Hematopoietic multipotent progenitor cell treated with erythropoietin and hydrocortisone succinate and interleukin-3 and kit ligand, for 8 days (in vitro differentiated cells): ENCODE data around the gene THOC3.
"Not testable (repeated sequence)": the region's sequence is repeated elsewhere in the genome, so short reads cannot be mapped to it uniquely, and the experiment has no call there.

Source experiments
- DNase-seq: peaks from one replicate; pipeline ENCODE4 v3.0.0-alpha.2; 2015

THOC3 gene, protein sequence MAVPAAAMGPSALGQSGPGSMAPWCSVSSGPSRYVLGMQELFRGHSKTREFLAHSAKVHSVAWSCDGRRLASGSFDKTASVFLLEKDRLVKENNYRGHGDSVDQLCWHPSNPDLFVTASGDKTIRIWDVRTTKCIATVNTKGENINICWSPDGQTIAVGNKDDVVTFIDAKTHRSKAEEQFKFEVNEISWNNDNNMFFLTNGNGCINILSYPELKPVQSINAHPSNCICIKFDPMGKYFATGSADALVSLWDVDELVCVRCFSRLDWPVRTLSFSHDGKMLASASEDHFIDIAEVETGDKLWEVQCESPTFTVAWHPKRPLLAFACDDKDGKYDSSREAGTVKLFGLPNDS

DNA sequence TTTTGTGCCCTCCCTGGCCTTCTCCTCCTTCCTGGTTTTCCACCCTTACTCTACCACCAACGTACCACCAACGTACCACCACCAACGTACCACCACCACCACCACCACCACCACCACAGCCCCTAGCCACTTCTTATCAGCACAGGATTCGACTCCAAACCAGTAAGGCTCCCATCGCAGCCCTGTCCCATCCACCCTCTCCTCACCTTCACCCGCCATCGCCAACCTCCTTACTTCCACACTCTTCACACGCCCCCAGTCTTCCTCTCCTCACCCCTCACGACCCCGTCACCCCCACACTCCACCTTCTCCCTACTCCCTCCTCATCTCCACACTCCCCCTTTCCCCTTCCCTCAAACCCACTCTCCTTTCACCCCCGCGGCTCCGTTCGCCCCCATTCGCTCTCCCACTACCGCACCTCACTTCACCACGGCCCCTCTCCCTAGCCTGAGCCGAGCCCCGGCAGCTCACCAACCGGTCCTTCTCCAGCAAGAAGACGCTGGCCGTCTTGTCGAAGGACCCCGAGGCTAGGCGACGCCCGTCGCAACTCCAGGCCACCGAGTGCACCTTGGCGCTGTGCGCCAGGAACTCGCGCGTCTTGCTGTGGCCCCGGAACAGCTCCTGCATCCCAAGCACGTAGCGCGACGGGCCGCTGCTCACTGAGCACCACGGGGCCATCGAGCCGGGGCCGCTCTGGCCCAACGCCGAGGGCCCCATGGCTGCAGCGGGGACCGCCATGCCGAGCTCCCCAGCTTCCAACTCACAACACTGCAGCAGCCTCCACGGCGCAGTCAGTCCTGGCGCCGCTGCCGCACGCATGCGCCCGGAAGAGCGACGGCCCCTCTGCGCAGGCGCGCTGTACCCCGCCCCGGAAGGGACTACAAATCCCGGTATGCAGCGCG, at the start of gene THOC3:
Gene THOC3, minus strand, starts transcription at position 845 of the 902 bp plus-strand sequence. Its CDS starts 107 bp downstream, at position 738.
- peak; percentile 82 for DNase-seq

- DNase-seq, result not testable (repeated sequence)
These were observed 49.2 kb upstream of the THOC3 start for GRCh38 chr5:176017324-176017723.

DNA sequence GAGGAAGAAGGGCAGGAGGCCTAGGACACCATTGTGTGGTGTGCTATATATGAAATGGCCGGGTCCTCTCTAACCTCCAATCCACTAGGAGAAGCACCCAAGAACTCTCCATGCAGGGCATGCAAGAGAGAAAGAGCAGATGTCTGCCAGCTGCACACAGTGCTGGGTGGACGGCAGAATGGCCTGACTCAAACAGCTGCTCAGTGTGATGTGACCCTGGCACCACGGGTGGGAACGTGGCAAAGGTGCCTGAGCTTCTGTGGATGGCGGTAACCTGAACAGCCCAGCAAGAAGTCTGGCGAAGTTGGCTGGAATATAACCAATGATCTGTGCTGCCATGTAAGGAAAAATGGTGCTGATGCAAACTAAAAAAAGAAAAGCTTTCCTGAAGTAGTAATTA, 46.2 kb upstream of the THOC3 start:
- DNase-seq, result not testable (repeated sequence)

DNA sequence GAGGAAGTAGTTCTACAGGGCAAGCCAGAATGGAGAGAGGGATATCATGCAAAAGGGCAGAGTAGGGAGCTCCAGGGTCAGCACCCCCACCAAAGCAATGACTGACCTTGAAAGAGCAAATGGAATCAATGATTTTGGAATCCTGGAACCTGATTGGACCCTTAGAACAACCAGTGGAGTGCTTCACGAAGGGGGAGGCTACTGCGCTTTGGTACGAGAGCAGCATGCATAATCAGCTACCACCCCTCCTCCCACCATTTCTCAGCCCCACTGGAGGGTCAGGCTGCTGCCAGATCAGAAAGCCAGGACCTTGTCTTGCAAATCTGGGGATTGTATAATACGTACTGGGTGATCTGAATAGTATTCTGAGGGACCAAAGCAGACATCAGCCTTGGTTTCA, 43.0 kb upstream of the THOC3 start:
- DNase-seq, result not testable (repeated sequence)

GRCh38 chr5:176010202-176010601, 42.1 kb upstream of the THOC3 start:
- not testable (repeated sequence) for DNase-seq

DNA sequence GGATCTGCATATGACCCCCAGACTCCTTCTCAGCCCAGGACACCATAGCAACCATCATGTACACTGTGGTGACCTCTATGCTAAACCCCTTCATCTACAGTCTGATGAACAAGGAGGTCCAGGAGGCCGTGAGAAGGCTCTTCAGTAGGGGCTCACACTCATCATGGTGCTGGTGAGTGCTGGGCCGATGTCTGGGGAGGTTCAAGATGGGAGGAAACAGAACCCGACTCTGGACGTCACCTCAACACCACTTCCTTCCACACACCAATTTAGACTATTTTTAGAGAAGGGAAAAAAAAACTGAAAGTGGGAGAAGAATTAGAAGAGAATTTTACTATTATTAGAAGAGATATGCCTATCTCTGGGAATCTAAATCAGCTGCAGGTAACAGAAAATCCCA, 39.1 kb upstream of the THOC3 start:
- DNase-seq, result not testable (repeated sequence)

DNA sequence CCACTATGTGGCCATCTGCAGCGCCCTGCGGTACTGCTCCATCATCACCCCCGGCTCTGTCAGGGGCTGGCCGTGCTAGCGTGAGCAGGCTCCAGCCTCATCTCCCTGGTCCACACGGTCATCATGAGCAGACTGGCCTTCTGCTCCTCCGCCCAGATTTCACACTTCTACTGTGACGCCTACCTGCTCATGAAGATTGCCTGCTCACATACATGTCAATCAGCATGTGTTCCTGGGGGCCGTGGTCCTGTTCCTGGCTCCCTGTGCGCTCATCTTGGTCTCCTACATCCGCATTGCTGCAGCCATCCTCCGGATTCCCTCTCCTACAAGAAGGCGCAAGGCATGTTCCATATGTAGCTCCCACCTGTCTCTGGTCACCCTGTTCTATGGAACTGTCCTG, 38.7 kb upstream of the THOC3 start:
- DNase-seq, result not testable (repeated sequence)

GRCh38 chr5:175997979-175998378, 29.9 kb upstream of the THOC3 start:
- not testable (repeated sequence) for DNase-seq

DNA sequence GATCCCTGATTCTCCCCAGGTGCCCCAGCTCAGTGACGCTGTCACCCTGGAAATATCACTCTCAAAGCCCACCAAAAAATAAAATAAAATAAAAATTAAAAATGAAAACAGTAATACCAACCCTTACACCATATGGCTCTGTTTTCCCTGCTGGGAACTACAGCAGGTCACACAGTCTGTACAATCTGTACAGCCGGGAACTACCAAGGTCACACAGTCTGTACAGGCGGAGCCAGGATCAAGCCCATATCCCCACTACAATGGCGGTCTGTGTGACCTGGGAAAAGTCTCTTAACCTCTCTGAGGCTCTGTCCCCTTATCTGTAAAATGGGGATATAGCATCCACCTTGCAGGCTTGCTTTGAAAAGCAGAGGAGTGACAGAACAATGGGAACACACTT, 29.4 kb upstream of the THOC3 start:
- not testable (repeated sequence) for DNase-seq

GRCh38 chr5:175996791-175997190, 28.7 kb upstream of the THOC3 start:
- not testable (repeated sequence) for DNase-seq

DNA sequence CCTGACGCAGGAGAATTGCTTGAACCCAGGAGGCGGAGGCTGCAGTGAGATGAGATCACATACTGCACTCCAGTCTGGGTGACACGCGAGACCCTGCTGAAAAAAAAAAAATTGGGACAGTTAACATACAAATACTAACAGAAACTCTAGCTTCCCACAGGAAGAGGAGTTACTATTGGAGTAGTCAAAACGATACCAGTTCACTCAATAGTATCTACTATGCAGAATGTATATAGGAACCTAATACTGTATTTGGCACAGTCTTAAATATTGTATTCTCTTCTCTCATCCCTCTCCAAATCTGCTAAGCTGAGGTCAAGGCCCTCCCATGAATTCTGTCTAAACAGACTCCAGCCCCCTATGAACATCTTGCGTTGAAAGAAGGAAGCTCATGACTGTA, 27.4 kb upstream of the THOC3 start:
- not testable (repeated sequence) for DNase-seq

- not testable (repeated sequence) for DNase-seq
These were observed 11.4 kb upstream of the THOC3 start for GRCh38 chr5:175979371-175979995.

DNA sequence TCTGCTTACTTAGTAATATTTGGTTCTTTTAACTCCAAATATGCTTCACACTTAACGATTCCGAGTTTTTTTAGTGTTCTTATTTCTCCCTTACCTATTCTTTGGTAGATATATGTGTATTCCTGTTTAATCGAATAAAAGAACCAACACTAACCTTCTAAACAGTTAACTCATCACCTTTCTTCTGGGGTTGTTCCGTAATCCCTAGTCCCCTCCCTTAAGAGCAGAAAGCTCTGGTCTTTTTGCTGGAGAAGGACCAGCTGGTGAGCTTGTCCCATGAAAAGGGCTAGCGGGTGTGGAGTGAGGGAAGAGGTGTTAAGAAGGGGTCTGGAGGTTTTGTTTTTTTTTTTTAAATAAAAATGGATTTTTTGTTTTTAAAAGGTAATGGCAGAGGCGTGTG, 266 bp upstream of the THOC3 start:
- not testable (repeated sequence) for DNase-seq

- not testable (repeated sequence) for DNase-seq
These were observed 5.8 kb downstream of the THOC3 start for GRCh38 chr5:175962329-175962728.

GRCh38 chr5:175960228-175960627, 7.9 kb downstream of the THOC3 start:
- DNase-seq, result not testable (repeated sequence)

DNA sequence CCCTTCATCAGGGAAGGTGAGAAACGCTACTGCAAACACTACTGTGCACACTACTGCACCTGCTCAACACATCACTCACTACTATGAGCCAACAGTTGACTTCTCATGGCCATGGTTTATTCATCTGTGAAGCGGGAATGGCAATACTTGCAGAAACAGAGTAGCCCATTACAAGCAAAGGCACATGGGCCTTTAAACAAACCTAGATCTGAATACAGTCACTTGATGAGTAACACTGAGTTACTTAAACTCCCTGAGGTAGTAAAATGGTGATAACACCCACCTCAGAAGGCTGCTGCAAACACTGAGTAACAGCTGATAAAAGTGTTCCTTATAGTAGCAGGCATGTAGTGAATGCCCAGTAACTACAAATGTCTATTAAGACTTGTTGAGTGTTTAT, 9.6 kb downstream of the THOC3 start:
- not testable (repeated sequence) for DNase-seq

GRCh38 chr5:175954107-175954506, 14.0 kb downstream of the THOC3 start:
- DNase-seq, result not testable (repeated sequence)

- DNase-seq, result not testable (repeated sequence)
These were observed 15.3 kb downstream of the THOC3 start for GRCh38 chr5:175952810-175953209.

DNA sequence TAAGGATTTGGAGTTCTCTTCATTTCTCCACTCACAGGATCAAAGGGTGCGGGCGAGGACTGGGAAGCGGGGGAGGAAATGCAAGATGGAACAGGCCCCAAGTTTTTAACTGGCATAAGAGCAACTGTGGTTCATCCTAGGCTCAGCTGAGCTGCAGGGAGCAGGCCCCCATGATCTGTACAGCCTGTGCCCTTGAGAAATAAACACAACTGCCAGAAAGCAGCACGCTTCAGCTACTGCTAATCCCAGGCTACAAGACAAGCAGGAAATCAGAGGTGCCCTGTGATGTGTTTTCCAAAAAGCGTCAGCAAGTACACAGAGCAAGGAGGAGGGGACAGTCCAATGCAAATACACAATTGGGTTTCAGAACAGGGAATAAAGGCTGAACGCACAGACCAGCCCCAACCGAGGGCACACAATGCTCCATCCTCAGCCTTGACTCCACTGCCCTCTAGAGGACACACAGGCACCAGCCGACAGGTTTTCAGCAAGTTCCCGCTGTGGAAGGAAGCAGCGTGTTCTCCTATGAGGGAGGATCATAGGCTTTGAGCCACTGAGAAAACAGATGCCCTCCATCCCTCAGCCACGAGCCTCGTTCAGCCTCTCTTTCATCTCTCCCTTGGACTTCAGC, 16.7 kb downstream of the THOC3 start:
- not testable (repeated sequence) for DNase-seq

GRCh38 chr5:175948329-175949108, 19.6 kb downstream of the THOC3 start:
- DNase-seq, result not testable (repeated sequence)

GRCh38 chr5:175943253-175943652, 24.9 kb downstream of the THOC3 start:
- DNase-seq, result not testable (repeated sequence)

GRCh38 chr5:175940632-175941031, 27.5 kb downstream of the THOC3 start:
- not testable (repeated sequence) for DNase-seq
